Dermis microvascular lymphatic vessel endothelial cell (primary cell): ENCODE data around the gene GRK6. TPM values are rescaled to one million over a fixed set of nuclear protein-coding genes. Genes with fewer than 3 reads are reported as not detected.
A peak's percentile ranks its signal among the peaks of the same experiment; 100 is the strongest.

Experiments
- DNase-seq, 2 donors: peaks; one replicate each; pipeline versions ENCODE4 v3.0.0 to v3.0.0-alpha.2; 2010; ENCODE audit warnings: low read depth in 2 of 2
- total RNA-seq: library from RNA; depleted of rRNA; stranded (reverse); fragments of >200 nt; gene quantifications from 2 replicates; pipeline ENCODE4 v1.2.1, GENCODE V29; 2014

Gene GRK6
- total RNA-seq, 1 donor from 2014 or later: 15.4 TPM

DNA sequence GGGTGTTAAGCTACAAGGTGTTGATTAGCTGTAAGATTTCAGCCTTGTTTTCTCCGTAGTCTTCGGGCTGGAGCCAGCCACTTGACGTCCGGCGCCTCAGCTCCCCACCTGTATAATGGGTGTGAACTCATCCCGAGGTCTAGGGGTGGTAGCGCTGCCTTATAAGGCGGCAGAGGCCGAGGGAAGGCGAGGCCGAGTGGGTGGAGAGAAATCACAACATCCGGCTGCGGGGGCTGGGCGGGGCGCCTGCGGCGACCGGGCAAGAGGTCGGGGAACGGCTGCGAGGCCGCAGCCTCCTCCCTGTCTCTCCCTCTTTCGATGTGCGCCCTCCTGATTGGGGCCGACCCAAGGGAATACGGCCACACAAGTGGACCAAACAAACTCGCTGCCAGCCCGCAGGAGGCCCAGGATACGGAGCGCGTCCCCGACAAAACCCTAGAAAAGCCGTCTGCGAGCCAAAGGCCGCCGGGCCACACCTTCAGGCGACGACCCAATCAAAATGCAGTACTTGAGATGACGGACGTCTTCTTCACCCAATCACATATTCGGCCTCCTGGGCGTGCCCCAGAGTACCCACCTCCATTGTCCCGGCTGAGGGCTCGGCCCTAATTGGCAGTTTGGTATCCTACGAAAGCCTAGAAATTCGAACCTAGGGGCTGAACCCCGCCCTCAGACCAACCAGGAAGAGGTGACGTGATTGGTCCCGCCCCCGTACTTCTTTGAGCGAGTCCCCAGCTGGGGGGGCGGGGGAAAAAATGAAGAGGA is 493 bp upstream of the GRK6 start:
- peak; percentile 100 for DNase-seq

DNA sequence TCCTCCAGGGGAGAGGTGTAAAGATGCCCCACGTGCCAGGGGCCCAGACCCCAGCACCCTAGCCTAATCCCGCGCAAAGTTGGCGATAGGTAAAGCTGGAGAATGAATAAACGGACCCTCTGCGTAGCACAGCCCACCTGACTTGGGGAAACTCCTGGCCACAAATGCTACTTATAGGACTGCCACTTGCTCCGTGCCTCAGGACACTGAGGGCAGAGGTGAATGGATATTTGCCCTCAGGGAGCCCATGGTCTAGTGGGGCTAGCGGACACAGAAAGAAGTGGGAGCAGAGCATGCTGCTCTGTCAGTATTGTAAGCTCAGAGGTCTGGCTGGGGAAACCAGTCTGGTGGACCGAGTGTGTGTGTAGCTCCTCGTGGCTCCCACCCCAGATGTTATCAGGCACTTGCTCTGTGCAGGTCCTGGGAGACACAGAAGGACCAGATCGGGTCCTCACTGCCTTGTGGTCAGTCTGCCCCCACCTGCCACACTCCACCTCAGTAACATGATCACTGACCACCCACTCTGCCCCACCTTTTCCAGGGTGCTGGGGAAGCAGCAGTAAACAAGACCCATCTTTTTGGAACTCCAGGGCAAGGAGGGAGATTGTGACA is 841 bp downstream of the GRK6 start:
- no peak for DNase-seq

DNA sequence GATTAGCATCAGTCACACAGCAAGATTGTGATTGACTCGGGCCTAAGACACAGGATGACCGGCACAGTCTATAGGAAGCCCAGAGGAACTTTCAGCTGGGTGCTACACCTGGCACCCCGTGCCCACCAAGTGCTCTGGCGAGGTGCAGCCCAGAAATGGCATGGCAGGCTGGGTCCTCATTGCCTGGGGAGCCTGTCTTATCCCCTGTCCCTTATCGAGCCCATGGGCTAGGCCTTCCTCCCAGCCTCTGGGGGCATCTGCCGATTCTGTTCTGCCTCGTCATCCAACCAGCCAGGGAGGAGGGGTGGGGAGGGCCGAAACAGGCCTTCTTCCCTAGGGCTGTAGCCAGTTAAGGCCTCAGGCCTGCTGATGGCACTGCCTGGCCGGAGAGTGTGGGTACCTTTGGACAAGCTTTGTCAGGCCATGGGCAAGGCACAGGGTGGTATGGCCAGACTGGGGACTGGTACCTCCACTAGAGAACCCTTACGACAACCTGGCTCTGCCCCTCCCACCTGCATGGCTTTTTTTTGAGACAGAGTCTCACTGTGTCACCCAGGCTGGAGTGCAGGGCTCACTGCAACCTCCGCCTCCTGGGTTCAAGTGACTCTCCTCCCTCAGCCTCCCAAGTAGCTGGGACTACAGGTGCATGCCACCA is 1.6 kb downstream of the GRK6 start:
- DNase-seq: no peak

DNA sequence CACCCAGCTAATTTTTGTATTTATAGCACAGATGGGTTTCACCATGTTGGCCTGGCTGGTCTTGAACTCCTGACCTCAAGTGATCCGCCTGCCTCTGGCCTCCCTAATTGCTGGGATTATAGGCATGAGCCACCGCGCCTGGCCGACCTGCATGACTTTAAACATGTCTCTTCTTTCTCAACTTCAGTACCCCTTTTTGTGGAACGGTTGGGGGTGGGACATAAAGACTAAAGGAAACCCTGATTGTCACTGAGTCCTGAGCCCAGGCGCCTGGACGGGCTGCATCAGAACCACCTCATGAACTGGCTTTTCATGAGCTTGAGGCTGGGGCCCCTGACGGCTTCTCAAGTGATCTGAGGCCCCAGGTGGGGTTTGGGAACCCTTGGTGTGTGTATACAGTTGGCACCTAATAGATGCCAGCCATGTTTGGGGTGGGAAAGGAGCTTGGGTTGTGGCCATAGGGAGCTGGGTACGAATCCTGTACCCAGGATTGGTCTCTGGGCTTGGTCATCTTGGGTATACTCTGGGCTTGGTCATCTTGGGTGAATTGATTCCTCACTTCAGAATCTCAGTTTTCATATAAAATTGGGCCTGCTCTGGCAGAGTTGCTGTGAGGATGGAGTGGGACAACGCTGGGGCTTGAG is 2.2 kb downstream of the GRK6 start:
- no peak for DNase-seq

DNA sequence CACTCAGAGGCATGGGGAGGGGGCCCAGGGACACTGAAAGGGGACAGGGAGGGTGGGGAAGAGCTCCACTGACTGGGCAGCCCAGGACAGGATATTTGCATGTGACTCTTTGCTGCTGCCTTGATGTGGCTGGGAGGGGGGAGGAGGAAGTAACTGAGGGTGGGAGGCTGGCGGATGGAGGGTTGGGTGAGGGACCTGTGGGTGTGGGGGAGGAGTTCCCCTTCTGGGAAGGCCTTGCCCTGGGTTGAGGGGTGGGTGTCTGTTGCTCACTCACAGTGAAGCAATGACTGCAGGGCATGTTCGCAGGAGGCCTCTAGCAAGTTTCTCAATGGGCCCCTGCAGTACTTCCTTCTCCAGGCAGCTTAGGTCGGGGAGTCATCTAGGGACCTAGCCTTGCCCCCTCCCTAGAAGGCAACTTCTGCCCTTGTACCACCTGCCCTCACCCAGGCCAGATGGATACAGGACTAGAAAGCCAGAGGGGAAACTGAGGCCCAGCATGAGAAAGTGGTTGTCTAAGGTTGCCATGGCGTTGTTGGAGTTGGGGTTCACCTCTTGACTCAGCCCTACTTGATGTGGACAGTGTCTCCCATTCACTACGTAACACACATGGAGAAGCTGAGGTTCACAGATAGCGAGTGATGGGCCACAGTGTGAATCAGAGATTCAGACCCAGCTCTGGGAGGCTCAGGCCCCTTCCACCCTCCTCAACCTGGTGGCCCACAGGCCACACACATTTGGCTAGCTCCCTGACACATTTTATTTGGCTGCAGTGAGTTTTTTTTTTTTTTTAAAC is 3.0 kb downstream of the GRK6 start:
- DNase-seq: no peak

DNA sequence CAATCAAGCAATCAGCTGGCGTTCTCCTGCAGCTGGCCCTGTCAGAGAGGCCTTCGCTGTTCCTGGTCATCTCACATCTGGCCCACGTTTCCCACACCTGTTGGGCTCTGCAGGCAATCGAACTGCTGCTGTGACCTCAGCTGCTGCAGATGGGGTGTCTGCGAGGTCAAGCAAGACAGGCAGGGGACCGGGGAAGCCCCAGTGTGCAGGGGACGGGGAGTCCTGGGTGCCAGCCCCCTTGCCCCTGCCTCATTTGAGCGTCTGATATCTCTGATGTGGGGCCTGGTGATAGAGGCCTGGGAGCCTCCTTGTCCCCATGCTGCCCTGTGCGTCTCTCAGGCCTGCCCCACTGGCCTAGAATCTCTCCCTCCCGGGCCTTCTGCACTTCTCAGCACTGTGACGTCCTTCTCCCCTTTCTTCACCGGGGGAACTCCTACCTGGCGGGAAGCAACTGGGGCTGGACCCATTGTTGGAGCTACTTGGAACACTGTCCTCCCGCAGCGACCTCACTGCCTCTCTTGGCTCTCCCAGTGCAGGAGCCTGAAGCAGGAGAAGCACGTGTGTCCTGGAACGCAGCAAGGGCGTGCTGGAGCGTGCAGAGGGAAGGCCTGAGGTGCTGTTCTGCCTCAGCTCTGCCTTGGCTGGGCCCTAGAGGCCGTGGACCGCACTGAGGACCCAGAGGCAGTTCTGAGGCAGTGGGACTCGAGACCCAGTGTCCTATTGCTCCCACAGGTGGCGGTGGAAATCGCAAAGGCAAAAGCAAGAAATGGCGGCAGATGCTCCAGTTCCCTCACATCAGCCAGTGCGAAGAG is 3.9 kb downstream of the GRK6 start:
- DNase-seq: no peak

DNA sequence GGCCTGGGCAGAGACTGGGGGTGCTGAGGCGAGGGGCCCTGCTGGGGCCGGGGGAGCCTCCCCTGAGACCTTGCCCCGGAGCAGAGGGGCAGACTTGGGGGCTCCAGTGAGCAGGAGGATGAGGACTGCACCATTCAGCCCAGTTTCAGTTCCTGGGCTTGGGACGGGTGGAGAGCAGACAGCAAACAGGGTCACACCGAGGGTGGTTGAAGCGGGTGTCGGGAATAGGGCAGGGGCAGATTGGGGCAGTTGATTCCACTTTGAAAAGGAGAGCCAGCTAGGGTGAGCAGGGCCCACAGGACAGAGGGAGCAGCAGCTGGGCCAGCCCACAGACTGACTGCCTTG is 4.5 kb downstream of the GRK6 start:
- no peak for DNase-seq

DNA sequence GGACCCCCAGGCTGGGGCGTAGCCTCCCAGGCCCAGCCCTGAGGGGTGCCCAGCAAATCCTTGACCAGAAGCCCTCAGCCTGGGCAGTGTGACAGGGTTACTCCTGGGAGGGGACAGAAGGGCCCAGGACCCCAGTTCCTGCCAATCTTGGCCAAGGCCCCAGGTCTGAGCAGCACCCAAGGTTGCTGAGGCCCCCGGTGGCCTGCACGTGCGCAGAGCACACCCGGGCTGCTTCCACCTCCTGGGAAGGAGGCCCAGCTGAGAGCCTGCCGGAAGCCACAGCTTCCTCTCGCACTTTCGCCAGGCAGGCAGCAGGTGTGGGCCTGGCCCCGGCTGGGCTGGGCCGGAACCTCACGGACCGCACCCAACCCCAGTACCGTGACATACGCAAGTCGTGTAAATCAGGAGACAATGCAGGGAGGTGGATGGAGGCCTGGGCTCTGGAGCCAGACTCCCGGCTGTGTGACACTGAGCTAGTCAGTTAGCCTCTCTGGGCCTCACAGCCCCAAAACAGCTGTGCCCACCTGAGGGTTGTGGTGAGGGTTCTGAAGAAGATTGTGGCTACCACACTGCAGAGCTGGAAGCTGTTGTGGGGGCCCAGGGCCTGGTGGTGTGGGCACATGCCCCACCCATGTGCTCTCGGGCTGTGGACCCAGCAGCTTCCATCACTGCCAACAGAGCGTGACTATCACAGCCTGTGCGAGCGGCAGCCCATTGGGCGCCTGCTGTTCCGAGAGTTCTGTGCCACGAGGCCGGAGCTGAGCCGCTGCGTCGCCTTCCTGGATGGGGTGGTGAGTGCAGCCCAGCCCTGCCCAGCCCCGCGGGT is 5.1 kb downstream of the GRK6 start:
- peak in 1 of 2 donors; percentile 18 for DNase-seq

DNA sequence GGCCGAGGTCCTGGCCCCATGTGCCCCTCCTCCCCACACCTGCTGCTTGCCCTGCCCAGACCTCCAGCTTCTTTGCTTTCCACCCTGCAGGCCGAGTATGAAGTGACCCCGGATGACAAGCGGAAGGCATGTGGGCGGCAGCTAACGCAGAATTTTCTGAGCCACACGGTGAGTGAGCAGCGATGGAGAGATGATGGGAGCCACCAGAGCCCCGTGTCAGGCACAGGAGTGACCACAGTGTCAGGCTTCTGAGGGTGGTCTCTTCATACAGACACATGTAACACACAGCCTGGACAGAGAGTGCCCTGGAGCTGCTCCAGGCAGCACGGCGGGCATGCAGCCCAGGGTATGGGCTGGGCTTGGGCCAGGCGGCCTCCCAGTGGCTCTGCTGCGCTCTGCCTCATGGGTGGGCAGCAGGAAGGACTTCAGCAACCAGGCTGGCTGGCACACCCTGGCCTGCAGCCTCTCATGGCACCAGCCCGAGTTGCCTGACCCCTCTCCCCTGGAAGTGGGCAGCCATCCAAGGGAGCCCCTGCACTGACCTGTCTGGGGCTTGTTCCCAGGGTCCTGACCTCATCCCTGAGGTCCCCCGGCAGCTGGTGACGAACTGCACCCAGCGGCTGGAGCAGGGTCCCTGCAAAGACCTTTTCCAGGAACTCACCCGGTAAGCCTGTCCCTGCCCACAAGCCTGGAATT is 5.8 kb downstream of the GRK6 start:
- DNase-seq: no peak

DNA sequence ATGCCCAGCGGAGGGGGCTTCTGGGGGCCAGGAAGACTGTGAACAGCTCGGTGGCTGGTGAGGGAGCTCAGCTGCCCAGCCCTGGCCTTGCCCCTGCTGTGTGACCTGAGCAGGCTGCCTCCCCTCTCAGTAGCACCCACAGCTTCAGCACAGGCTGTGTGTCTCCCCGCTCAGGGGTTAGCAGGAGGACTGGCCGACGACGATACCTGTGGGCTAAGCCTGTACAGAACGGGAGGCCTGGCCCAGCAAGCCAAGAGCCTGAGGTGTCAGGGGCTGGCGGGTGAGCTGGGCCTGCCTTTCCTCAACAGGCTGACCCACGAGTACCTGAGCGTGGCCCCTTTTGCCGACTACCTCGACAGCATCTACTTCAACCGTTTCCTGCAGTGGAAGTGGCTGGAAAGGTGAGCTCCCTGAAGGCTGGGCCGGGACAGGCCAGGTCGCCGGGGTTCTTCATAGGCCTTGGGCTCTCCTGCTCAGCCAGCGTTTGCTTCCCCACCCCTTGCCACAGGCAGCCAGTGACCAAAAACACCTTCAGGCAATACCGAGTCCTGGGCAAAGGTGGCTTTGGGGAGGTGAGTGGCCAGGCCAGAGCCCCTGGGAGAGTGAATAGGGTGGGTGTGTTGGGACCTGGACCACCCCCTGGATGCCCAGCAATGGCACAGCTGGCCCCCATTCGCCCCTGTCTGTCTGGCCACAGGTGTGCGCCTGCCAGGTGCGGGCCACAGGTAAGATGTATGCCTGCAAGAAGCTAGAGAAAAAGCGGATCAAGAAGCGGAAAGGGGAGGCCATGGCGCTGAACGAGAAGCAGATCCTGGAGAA is 6.6 kb downstream of the GRK6 start:
- no peak for DNase-seq

DNA sequence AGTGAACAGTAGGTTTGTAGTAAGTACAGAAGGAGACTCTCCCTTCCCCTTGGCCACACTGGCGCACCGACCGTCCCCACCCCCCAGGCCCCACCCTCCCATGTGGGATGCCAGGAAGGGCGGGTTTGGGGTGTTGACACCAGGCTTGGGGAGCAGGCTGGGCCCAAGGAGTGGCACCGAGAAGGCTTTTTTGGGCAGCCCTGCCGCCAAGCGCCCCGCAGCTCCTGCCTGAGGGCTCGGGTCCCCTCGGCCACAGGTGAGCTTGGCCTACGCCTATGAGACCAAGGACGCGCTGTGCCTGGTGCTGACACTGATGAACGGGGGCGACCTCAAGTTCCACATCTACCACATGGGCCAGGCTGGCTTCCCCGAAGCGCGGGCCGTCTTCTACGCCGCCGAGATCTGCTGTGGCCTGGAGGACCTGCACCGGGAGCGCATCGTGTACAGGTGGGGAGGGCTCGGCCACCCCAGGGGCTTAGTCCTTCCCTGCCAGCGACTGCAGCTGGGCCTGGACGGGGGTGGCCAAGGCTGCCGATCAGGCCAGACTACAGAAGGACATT is 7.3 kb downstream of the GRK6 start:
- DNase-seq: no peak

DNA sequence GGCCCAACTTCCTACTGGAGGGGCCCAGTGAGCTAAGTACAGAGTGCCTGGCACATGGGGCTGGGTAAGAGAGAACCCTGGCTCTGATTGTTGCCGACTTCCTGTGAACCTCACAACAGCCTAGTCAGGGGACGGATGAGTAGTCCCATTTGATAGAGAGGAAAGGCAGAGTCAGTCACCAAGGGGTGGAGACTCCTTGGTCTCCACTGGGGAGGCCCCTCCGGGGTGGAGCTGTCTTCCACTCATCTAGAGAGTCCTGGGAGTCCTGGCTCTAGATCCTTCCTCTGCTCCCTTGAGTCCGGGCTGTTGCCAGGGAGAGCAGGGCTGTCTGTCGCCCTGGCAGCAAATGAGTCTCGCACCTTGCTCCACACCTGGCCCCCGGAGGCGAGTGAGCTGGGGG is 8.0 kb downstream of the GRK6 start:
- DNase-seq: peak in 1 of 2 donors; percentile 21

DNA sequence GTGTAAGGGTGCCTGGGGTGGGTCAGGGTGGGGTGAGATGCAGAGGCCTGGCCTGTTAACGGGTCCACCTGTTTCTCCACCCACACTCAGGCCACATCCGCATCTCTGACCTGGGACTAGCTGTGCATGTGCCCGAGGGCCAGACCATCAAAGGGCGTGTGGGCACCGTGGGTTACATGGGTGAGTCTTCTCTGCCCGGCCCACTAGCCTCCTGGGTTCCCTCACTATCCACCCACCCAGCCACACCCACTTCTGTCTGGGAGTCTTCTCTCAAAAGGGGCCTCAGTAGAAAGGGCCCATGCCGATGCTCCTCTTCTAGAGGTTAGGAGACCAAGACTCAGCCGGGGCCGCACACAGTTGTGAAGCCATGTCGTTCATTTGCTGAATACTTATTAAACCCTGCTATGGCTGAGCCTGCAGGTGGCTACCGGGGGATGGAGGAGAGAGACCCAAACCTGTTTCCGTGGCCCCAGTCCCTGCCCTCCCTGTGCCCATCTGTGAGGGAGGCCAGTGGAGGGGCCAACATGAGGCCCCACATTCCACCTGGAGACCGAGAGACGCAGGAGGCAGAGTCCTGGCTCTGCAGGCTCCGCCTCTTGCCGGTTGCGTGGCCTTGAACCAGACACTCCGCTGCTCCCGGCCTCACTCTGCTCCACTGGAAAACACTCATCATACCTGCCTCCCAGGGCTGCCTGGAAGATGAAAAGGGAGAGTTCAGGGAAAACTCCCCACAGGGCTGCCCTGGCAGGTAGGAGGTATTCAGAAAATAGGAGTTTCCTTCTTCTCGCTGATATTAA is 8.7 kb downstream of the GRK6 start:
- DNase-seq: no peak

DNA sequence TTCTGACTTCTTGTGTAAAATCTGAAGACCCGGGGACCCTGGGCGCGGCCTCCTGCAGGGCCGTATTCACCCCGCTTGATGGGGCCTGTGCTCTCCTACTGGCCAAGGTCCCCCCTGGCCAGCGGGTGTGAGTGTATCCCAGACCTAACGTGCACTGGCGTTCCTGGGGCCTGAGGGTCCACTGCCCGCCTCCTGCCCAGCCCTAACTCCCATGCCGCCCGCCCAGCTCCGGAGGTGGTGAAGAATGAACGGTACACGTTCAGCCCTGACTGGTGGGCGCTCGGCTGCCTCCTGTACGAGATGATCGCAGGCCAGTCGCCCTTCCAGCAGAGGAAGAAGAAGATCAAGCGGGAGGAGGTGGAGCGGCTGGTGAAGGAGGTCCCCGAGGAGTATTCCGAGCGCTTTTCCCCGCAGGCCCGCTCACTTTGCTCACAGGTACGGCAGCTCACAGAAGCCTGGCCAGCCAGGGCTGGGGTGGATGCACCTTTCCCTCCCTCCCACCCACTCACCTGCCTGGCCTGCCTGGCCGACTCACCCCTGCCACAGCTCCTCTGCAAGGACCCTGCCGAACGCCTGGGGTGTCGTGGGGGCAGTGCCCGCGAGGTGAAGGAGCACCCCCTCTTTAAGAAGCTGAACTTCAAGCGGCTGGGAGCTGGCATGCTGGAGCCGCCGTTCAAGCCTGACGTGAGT is 9.5 kb downstream of the GRK6 start:
- DNase-seq: no peak

DNA sequence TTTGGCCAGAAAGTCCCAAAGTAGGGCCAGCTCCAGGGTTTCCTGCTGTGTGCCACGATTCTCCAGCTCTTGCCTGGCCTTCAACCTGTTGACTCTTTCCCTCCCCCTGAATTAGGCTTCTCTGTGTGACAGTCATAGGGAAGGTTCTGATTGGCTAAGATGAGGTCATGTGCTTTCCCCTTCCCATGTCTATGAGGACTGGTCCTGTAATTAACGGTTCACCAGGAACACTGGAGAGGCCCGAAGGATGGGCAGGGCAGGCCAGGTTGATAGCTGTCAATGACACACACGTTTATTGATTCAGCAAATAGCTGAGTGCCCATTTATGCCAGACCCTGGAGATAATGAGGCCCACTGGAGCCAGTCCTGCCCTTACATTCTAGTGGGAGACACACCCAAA is 11.1 kb downstream of the GRK6 start:
- DNase-seq: no peak

DNA sequence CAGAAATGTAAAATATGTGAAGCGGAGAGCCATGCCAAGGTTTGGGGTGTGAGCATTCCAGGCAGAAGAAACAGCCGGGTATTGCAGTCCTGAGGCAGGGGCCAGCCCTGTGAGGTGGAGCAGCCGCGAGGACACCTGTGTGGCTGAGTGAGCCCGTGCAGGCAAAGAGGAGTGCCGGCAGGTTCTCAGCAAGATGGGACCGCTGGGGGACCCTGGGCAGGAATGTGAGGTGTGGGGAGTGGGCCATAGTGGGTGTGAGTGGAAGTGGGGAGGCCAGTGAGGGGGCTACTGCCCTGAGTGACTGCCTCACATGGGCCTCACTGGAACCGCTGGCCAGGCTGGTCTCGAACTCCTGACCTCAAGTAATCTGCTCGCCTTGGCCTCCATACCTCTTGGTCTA is 12.0 kb downstream of the GRK6 start:
- DNase-seq: no peak
